Prostate gland (tissue), 2 donors: ENCODE data around the gene TIGD1. TPM values are rescaled to one million over a fixed set of nuclear protein-coding genes. Genes with fewer than 3 reads are reported as not detected.

Experiments used
- DNase-seq: peaks from one replicate; pipeline ENCODE4 v3.0.0-alpha.2; 2019; ENCODE audit warnings: low spot score
- H3K27ac ChIP-seq, 2 donors: fragments of 200-600 bp; sonication (generic); 2 replicates each; pipeline ENCODE4 v1.5.1; 2017 to 2019
- H3K27me3 ChIP-seq: fragments of 200-600 bp; sonication (generic); replicated peaks from 2 replicates; pipeline ENCODE4 v1.5.1; 2019; ENCODE audit not compliant: insufficient read depth
- H3K36me3 ChIP-seq, 2 donors: fragments of 200-600 bp; sonication (generic); 1 replicate in 1 of 2; 2 replicates in 1 of 2; pipeline versions ENCODE4 v1.5.1 to v1.8.1; 2017 to 2019
- H3K4me1 ChIP-seq: fragments of 200-600 bp; sonication (generic); replicated peaks from 2 replicates; pipeline ENCODE4 v1.5.1; 2019
- H3K4me3 ChIP-seq, 2 donors: fragments of 200-600 bp; sonication (generic); 2 replicates each; pipeline ENCODE4 v1.5.1; 2017 to 2019
- H3K9me3 ChIP-seq: fragments of 200-600 bp; sonication (generic); 2 replicates; pipeline ENCODE4 v1.5.1; 2017
- POLR2A ChIP-seq: fragments of 450-650 bp; IDR thresholded peaks from one replicate; pipeline ENCODE4 v1.6.1; 2016; ENCODE audit warnings: antibody characterized with exemption, mild to moderate bottlenecking
- POLR2AphosphoS5 ChIP-seq: sonication (generic); formaldehyde crosslinking; IDR thresholded peaks from one replicate; pipeline ENCODE4 v1.6.1; 2017; ENCODE audit warnings: antibody characterized with exemption
- WGBS: methylation state at CpG from one replicate; pipeline ENCODE4 v1.1.5; 2018; 5-methylcytosine and 5-hydroxymethylcytosine counted together
- intact Hi-C: fragments of 100-400 bp; cut with DNase I; formaldehyde crosslinking; loops from one replicate; pipeline ENCODE4 v1.14.2; 2022
- total RNA-seq, 2 donors: library from RNA; depleted of rRNA; stranded (reverse); fragments of >200 nt; gene quantifications; one replicate each; pipeline ENCODE4 v1.1.0, GENCODE V29; 2016
- TF ChIP-seq, protein P1 (sequence below), 4 experiments: fragments of 200-600 bp in 2 of 4; fragments of 450-650 bp in 2 of 4; sonication (generic) in 2 of 4; IDR thresholded peaks; 1 replicate in 3 of 4; 2 replicates in 1 of 4; pipeline ENCODE4 v1.5.1; 2016 to 2019; ENCODE audit warnings: antibody characterized with exemption in 4 of 4, mild to moderate bottlenecking in 2 of 4, moderate library complexity in 2 of 4

TIGD1 gene
- total RNA-seq, 2 donors from 2014 or later = 2.6 to 4.9 TPM

DNA sequence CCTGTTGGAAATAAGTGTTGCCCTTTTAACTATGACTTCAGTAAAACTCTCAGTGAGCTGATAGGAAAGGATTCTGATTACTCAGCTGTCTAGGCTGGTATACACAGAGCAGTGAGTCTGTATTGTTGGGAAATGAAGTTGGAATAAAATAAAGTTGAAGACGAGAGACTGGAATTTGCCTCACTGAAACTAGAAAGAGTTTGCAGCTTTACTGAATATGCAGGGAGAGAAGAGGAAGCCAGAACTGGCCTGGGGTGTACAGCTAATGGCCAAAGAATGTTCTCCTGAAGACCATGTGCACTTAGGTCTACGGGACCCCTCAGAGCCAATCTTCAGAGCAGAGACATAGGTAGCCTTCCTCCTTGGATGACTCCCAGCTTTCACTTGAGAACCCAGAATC lies 26.6 kb upstream of the TIGD1 start:
- no peak for DNase-seq
- no peaks in the 10 kb centered on the region for H3K4me1 ChIP-seq
- H3K36me3 ChIP-seq = no peaks in the 10 kb centered on the region
- no peak overlapping the region for H3K4me3 ChIP-seq
- H3K9me3 ChIP-seq = no peaks in the 10 kb centered on the region
- WGBS = 82% methylated on average over 2 of the region's 2 CpGs
- H3K27me3 ChIP-seq = no peaks in the 10 kb centered on the region
- no peak overlapping the region for H3K27ac ChIP-seq
- intact Hi-C loops = no loop called here
- TF ChIP-seq POLR2AphosphoS5 (no peak), POLR2A (no peak)
- TF ChIP-seq, protein P1, sequence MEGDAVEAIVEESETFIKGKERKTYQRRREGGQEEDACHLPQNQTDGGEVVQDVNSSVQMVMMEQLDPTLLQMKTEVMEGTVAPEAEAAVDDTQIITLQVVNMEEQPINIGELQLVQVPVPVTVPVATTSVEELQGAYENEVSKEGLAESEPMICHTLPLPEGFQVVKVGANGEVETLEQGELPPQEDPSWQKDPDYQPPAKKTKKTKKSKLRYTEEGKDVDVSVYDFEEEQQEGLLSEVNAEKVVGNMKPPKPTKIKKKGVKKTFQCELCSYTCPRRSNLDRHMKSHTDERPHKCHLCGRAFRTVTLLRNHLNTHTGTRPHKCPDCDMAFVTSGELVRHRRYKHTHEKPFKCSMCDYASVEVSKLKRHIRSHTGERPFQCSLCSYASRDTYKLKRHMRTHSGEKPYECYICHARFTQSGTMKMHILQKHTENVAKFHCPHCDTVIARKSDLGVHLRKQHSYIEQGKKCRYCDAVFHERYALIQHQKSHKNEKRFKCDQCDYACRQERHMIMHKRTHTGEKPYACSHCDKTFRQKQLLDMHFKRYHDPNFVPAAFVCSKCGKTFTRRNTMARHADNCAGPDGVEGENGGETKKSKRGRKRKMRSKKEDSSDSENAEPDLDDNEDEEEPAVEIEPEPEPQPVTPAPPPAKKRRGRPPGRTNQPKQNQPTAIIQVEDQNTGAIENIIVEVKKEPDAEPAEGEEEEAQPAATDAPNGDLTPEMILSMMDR (IDR thresholded peaks at IDR 0.05) = no peak

DNA sequence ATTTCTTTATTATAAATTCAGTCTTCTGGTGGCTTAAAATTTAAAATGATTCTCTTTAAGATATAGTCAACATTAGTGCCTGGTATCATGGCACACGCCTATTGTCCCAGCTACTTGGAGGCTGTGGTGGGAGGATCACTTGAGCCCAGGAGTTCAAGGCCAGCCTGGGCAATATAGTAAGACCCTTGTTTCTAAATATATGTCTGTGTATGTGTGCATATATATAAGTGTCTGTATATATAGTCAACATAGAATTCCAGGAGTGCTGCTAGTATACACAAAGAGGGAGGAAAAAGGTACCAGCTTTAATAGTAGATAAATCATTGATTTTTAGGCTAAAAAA lies 25.0 kb upstream of the TIGD1 start:
- H3K27me3 ChIP-seq = no peaks in the 10 kb centered on the region
- H3K4me1 ChIP-seq = no peaks in the 10 kb centered on the region
- DNase-seq = no peak
- 100% methylated on average over 1 of the region's 1 CpG for WGBS
- no peak for TF ChIP-seq POLR2A
- TF ChIP-seq, protein P1 (IDR thresholded peaks at IDR 0.05) = no peak
- no peak for TF ChIP-seq POLR2AphosphoS5
- H3K4me3 ChIP-seq = no peak overlapping the region
- intact Hi-C loops = no loop called here
- H3K36me3 ChIP-seq = no peaks in the 10 kb centered on the region
- H3K9me3 ChIP-seq = no peaks in the 10 kb centered on the region
- H3K27ac ChIP-seq = no peak overlapping the region

DNA sequence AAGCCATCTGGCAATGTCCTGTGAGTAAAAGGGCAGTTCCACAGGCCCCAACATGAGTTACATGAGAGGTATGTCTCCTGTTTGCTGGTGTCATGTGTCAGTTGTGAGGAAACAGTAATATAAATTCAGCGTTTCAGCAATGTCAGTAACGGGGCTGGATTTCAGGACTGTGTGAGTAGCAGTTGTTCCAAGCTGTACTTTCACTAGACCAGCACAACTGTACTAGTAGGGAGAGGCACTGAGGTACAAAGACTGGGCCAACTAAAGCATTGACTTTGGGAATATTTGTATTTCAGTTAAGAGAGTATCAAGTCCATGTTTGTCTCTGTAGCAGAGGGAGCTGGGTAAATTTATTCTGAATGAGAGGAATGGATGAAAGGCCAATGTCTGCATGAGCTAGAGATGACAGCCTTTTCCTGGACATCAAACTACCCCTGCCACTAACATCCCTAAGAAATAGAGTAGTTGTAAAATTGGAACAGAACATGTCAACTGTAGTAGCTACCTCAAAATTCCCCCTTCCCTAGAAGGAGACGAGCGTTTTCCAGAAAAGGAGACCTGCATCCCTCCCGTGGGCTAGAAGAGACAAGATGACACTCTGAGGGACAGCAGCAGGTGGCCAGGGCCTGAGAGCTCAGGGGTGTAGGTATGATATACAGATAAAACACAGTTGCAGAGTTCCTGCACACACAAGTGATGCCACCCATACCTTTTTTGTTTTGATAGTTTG lies 24.5 kb upstream of the TIGD1 start:
- Histone ChIP-seq H3K27ac (no peak overlapping the region), H3K4me1 (no peaks in the 10 kb centered on the region), H3K27me3 (no peaks in the 10 kb centered on the region), H3K36me3 (no peaks in the 10 kb centered on the region), H3K4me3 (no peak overlapping the region), H3K9me3 (no peaks in the 10 kb centered on the region)
- intact Hi-C loops = no loop called here
- no peak for DNase-seq
- no peak for TF ChIP-seq POLR2AphosphoS5
- TF ChIP-seq POLR2A = no peak
- TF ChIP-seq, protein P1 (IDR thresholded peaks at IDR 0.05) = no peak
- WGBS = 70% methylated on average over 5 of the region's 5 CpGs

DNA sequence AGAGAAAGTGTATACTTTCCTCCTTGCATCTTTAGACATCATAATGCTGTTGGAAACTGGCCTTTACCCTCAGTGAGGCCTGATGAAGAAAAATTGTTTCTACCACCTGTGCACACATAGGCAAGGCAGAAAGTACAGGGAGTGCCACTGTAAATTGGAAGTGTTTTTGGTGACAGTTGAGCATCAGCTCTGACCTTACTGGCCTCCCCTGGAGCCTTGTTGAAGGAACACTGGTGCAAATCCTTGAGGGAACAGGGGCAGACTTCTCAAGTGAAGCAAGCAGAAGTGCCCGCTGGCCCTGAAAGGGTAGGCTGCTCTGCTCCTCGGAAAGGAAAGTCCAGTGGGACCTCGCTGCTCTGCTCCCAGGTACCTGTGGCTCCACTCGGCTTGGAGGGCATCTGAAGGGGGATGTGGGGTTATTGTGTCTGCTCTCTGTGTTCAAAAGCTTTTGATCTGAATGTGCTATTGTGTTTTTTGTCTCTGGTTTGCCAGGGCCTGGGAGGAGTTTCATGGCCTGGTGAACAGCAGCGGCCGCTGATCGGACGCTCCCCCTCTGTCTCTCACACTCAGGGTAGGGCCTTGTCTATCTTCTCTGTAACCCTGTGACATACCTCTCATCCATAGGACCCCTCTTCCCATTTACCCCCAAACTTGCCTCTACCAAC lies 23.5 kb upstream of the TIGD1 start:
- intact Hi-C loops = no loop called here
- H3K36me3 ChIP-seq = peaks cover 0 to 6% of the 10 kb centered on the region in 2 donors
- TF ChIP-seq POLR2A (no peak), POLR2AphosphoS5 (no peak)
- TF ChIP-seq, protein P1 (IDR thresholded peaks at IDR 0.05) = no peak
- WGBS = 77% methylated on average over 8 of the region's 8 CpGs
- H3K9me3 ChIP-seq = no peaks in the 10 kb centered on the region
- no peaks in the 10 kb centered on the region for H3K27me3 ChIP-seq
- no peak overlapping the region for H3K27ac ChIP-seq
- DNase-seq = no peak
- no peak overlapping the region for H3K4me3 ChIP-seq
- H3K4me1 ChIP-seq = no peaks in the 10 kb centered on the region

DNA sequence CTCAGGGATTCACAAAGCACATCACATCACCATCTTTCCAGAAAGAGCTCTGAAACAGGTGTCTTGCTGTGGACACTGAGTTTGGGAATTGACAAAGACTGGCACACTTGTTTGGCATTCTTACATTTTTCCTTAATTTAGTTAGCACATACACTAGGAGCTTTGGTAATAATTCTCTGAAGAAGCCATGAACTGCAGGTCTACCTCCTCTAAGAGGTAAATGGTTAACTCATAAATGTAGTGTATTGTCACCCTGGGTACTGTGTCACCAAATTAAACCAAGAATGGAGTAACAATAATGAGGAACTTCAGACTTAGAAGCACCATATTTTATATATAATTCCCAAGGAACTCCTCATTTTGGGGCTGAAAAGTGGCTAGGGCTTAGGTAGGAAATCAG lies 22.7 kb upstream of the TIGD1 start:
- DNase-seq = no peak
- intact Hi-C loops = no loop called here
- Histone ChIP-seq H3K4me1 (no peaks in the 10 kb centered on the region), H3K36me3 (peaks cover 0 to 9% of the 10 kb centered on the region in 2 donors), H3K27me3 (no peaks in the 10 kb centered on the region), H3K4me3 (no peak overlapping the region), H3K27ac (no peak overlapping the region), H3K9me3 (no peaks in the 10 kb centered on the region)
- TF ChIP-seq POLR2AphosphoS5 = no peak
- TF ChIP-seq POLR2A = no peak
- TF ChIP-seq, protein P1 (IDR thresholded peaks at IDR 0.05) = no peak
